ENCODE data around the gene MYOM1. TPM values are rescaled to one million over a fixed set of nuclear protein-coding genes. Genes with fewer than 3 reads are reported as not detected.

The MYOM1 gene
- total RNA-seq, 1 donor from 2014 or later, result 2.5 TPM

GRCh38 chr18:3061581-3062312 lies 158.0 kb downstream of the MYOM1 start:
- H3K4me1 ChIP-seq, result peaks cover 27% of the 10 kb centered on the region
- H3K9me3 ChIP-seq, result no peaks in the 10 kb centered on the region
- no peak overlapping the region for H3K4me3 ChIP-seq
- intact Hi-C loops (cut with DNase I), result no loop called here
- no peaks in the 10 kb centered on the region for H3K36me3 ChIP-seq
- peak overlapping the region; percentile 74 for H3K27ac ChIP-seq
- TF ChIP-seq CTCF (IDR thresholded peaks at IDR 0.05), result no peak
- H3K27me3 ChIP-seq, result no peaks in the 10 kb centered on the region
- no peak for DNase-seq
- ATAC-seq, result no peak

- DNase-seq, result no peak
- Histone ChIP-seq H3K36me3 (no peaks in the 10 kb centered on the region), H3K4me3 (no peak overlapping the region), H3K4me1 (peaks cover 27% of the 10 kb centered on the region), H3K27me3 (no peaks in the 10 kb centered on the region), H3K9me3 (no peaks in the 10 kb centered on the region), H3K27ac (peak overlapping the region; percentile 74)
- intact Hi-C loops (cut with DNase I), result no loop called here
- no peak for TF ChIP-seq CTCF (IDR thresholded peaks at IDR 0.05)
- no peak for ATAC-seq
Observed at GRCh38 chr18:3060667-3061580, 158.8 kb downstream of the MYOM1 start.

GRCh38 chr18:3059272-3059671 lies 160.5 kb downstream of the MYOM1 start:
- peaks cover 27% of the 10 kb centered on the region for H3K4me1 ChIP-seq
- no peak for TF ChIP-seq CTCF (IDR thresholded peaks at IDR 0.05)
- DNase-seq, result no peak

GRCh38 chr18:3058328-3059191 lies 161.2 kb downstream of the MYOM1 start:
- Histone ChIP-seq H3K9me3 (no peaks in the 10 kb centered on the region), H3K4me3 (no peak overlapping the region), H3K4me1 (peaks cover 27% of the 10 kb centered on the region), H3K27me3 (no peaks in the 10 kb centered on the region), H3K36me3 (no peaks in the 10 kb centered on the region), H3K27ac (peak overlapping the region; percentile 74)
- ATAC-seq (no peak), DNase-seq (no peak)
- no peak for TF ChIP-seq CTCF (IDR thresholded peaks at IDR 0.05)
- intact Hi-C loops (cut with DNase I), result no loop called here

More at GRCh38 chr18:3059272-3059671, 160.5 kb downstream of the MYOM1 start:
- H3K27me3 ChIP-seq, result no peaks in the 10 kb centered on the region
- H3K36me3 ChIP-seq, result no peaks in the 10 kb centered on the region
- intact Hi-C loops (cut with DNase I), result no loop called here
- H3K27ac ChIP-seq, result peak overlapping the region; percentile 74
- H3K9me3 ChIP-seq, result no peaks in the 10 kb centered on the region
- no peak for ATAC-seq
- no peak overlapping the region for H3K4me3 ChIP-seq

- H3K9me3 ChIP-seq, result no peaks in the 10 kb centered on the region
- no peak for DNase-seq
- intact Hi-C loops (cut with DNase I), result no loop called here
- no peaks in the 10 kb centered on the region for H3K27me3 ChIP-seq
- ATAC-seq, result no peak
- no peaks in the 10 kb centered on the region for H3K36me3 ChIP-seq
- H3K27ac ChIP-seq, result no peak overlapping the region
- TF ChIP-seq CTCF (IDR thresholded peaks at IDR 0.05), result no peak
- H3K4me1 ChIP-seq, result peaks cover 23% of the 10 kb centered on the region
- no peak overlapping the region for H3K4me3 ChIP-seq
Observed at GRCh38 chr18:3057526-3057925, 162.2 kb downstream of the MYOM1 start.

All from upper lobe of right lung (tissue), 1 donor.